ENCODE data around the gene FCN3. TPM values are rescaled to one million over a fixed set of nuclear protein-coding genes. Genes with fewer than 3 reads are reported as not detected.

Gene FCN3
- total RNA-seq, 3 donors from 2014 or later (not counting 1 experiment from before 2014, with no cell fraction given): not detected

GRCh38 chr1:27342391-27342777 lies 32.2 kb downstream of the FCN3 start:
- intact Hi-C loops (cut with micrococcal nuclease): loop anchor here (1.0 to 10.0 kb wide), 2 partner anchors 14 to 648 kb away; partner anchors contain the start of gene ARID1A
- Histone ChIP-seq H3K4me1 (ENCODE audit: control insufficient read depth, insufficient read depth, low read length) (peaks cover 55% of the 10 kb centered on the region), H3K4me3 (ENCODE audit: low read length) (peak overlapping the region; percentile 80), H3K36me3 (ENCODE audit: control insufficient read depth, insufficient read depth, low read length) (peaks cover 17% of the 10 kb centered on the region), H3K9me3 (ENCODE audit: control insufficient read depth, insufficient read depth, low read length) (no peaks in the 10 kb centered on the region), H3K27me3 (ENCODE audit: control insufficient read depth, insufficient read depth, low read length) (no peaks in the 10 kb centered on the region), H3K27ac (ENCODE audit: low read length) (peak overlapping the region; percentile 92)
- Mint-ChIP-seq H3K36me3 (no peaks in the 10 kb centered on the region), H3K4me3 (peak overlapping the region; percentile 91), H3K27ac (peak overlapping the region; percentile 88 to 90), H3K4me1 (peaks cover 55 to 66% of the 10 kb centered on the region in 2 donors), H3K27me3 (ENCODE audit: low read depth in 2 of 2) (no peaks in the 10 kb centered on the region), H3K9me3 (no peaks in the 10 kb centered on the region)
- DNase-seq (peak in 1 of 2 donors; percentile 67), ATAC-seq (peak; percentile 23 to 43 (median 28))
- TF ChIP-seq, protein P1, sequence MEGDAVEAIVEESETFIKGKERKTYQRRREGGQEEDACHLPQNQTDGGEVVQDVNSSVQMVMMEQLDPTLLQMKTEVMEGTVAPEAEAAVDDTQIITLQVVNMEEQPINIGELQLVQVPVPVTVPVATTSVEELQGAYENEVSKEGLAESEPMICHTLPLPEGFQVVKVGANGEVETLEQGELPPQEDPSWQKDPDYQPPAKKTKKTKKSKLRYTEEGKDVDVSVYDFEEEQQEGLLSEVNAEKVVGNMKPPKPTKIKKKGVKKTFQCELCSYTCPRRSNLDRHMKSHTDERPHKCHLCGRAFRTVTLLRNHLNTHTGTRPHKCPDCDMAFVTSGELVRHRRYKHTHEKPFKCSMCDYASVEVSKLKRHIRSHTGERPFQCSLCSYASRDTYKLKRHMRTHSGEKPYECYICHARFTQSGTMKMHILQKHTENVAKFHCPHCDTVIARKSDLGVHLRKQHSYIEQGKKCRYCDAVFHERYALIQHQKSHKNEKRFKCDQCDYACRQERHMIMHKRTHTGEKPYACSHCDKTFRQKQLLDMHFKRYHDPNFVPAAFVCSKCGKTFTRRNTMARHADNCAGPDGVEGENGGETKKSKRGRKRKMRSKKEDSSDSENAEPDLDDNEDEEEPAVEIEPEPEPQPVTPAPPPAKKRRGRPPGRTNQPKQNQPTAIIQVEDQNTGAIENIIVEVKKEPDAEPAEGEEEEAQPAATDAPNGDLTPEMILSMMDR (IDR thresholded peaks at IDR 0.05): no peak
- 2% methylated on average over 8 of the region's 8 CpGs for WGBS (ENCODE audit: insufficient coverage)

GRCh38 chr1:27341525-27342252 lies 32.9 kb downstream of the FCN3 start, which contains the start of gene SYTL1:
TSS of gene SYTL1 (plus strand) at chr1:27342022. CDS start at chr1:27345335, 3,313 bp downstream.
- Mint-ChIP-seq H3K9me3 (no peaks in the 10 kb centered on the region), H3K36me3 (no peaks in the 10 kb centered on the region), H3K27ac (peak within 1 kb of the TSS; percentile 88 to 90), H3K4me1 (peaks cover 51 to 62% of the 10 kb centered on the region in 2 donors), H3K27me3 (ENCODE audit: low read depth in 2 of 2) (no peaks in the 10 kb centered on the region), H3K4me3 (peak within 1 kb of the TSS; percentile 91)
- no peaks in the 10 kb centered on the region for H3K27me3 ChIP-seq (ENCODE audit: control insufficient read depth, insufficient read depth, low read length)
- peaks cover 13% of the 10 kb centered on the region for H3K36me3 ChIP-seq (ENCODE audit: control insufficient read depth, insufficient read depth, low read length)
- H3K9me3 ChIP-seq (ENCODE audit: control insufficient read depth, insufficient read depth, low read length): no peaks in the 10 kb centered on the region
- H3K27ac ChIP-seq (ENCODE audit: low read length): peak within 1 kb of the TSS; percentile 92
- intact Hi-C loops (cut with micrococcal nuclease): loop anchor here (1.0 to 10.0 kb wide), 4 partner anchors 8 to 647 kb away; partner anchors contain the start of genes ARID1A and TMEM222
- DNase-seq (peak; percentile 75 to 77), ATAC-seq (peak; percentile 75 to 82 (median 76))
- H3K4me1 ChIP-seq (ENCODE audit: control insufficient read depth, insufficient read depth, low read length): peaks cover 55% of the 10 kb centered on the region
- under 1% methylated on average over 22 of the region's 22 CpGs for whole genome bisulfite sequencing (ENCODE audit: insufficient coverage)
- TF ChIP-seq, protein P1 (IDR thresholded peaks at IDR 0.05): no peak
- H3K4me3 ChIP-seq (ENCODE audit: low read length): peak within 1 kb of the TSS; percentile 80

DNA sequence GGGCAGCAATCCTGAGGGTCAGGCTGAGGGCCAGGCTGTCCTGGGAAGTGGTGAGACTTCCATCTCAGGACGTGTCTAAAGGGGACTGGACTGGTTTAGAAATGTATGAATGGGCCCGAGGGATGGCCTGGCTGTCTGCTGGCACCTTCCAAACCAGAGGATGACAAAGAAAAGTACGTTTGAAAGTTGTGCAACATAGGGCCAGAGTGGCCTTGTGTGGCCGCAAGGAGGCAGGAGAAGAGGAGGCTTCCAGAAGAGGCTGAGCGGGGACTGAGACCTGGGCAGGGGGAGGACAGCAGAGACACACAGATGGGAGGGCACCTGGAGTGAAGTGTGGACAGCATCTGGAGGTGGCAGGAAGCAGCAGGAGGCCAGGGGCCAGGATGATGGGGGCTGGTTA lies 35.4 kb downstream of the FCN3 start:
- 86% methylated on average over 5 of the region's 5 CpGs for WGBS (ENCODE audit: insufficient coverage)
- H3K4me1 Mint-ChIP-seq: peaks cover 42 to 46% of the 10 kb centered on the region in 2 donors
- H3K4me1 ChIP-seq (ENCODE audit: control insufficient read depth, insufficient read depth, low read length): peaks cover 41% of the 10 kb centered on the region
- H3K27ac ChIP-seq (ENCODE audit: low read length): no peak overlapping the region
- DNase-seq (no peak), ATAC-seq (no peak)
- H3K4me3 Mint-ChIP-seq: peak overlapping the region; percentile 37
- intact Hi-C loops (cut with micrococcal nuclease): no loop called here
- H3K27ac Mint-ChIP-seq: peak overlapping the region; percentile 88 to 90
- H3K36me3 ChIP-seq (ENCODE audit: control insufficient read depth, insufficient read depth, low read length): peaks cover 25% of the 10 kb centered on the region
- H3K27me3 ChIP-seq (ENCODE audit: control insufficient read depth, insufficient read depth, low read length): no peaks in the 10 kb centered on the region
- no peaks in the 10 kb centered on the region for H3K9me3 Mint-ChIP-seq
- no peak overlapping the region for H3K4me3 ChIP-seq (ENCODE audit: low read length)
- no peaks in the 10 kb centered on the region for H3K9me3 ChIP-seq (ENCODE audit: control insufficient read depth, insufficient read depth, low read length)
- TF ChIP-seq, protein P1 (IDR thresholded peaks at IDR 0.05): no peak
- H3K36me3 Mint-ChIP-seq: no peaks in the 10 kb centered on the region
- no peaks in the 10 kb centered on the region for H3K27me3 Mint-ChIP-seq (ENCODE audit: low read depth in 2 of 2)
